Left kidney (tissue), 2 donors: ENCODE data around the gene CCDC178. TPM values are rescaled to one million over a fixed set of nuclear protein-coding genes. Genes with fewer than 3 reads are reported as not detected.
A peak's percentile ranks its signal among the peaks of the same experiment; 100 is the strongest.
"Not testable (repeated sequence)": the region's sequence is repeated elsewhere in the genome, so short reads cannot be mapped to it uniquely, and the experiment has no call there.

ENCODE experiments used
- DNase-seq: peaks from one replicate; pipeline ENCODE4 v3.0.0-alpha.2; 2013
- polyA plus RNA-seq: library from polyadenylated mRNA; unstranded; fragments of 120-200 nt; gene quantifications from one replicate; pipeline ENCODE4 v1.2.1, GENCODE V29; 2013; ENCODE audit not compliant: insufficient read length

Gene CCDC178
- polyA plus RNA-seq, 1 donor, result 1.6 TPM

- DNase-seq, result no peak
Measured at GRCh38 chr18:32998285-32998684, 442.2 kb downstream of the CCDC178 start.

- no peak for DNase-seq
Measured at GRCh38 chr18:32983721-32984120, 456.8 kb downstream of the CCDC178 start.

- DNase-seq, result no peak
Measured at GRCh38 chr18:32980896-32981295, 459.6 kb downstream of the CCDC178 start.

GRCh38 chr18:32975501-32975900, 465.0 kb downstream of the CCDC178 start:
- DNase-seq, result no peak

GRCh38 chr18:32975163-32975436, 465.4 kb downstream of the CCDC178 start:
- DNase-seq, result no peak

GRCh38 chr18:32974421-32975162, 465.9 kb downstream of the CCDC178 start:
- DNase-seq, result peak; percentile 61

- DNase-seq, result no peak
Measured at GRCh38 chr18:32968248-32968647, 472.3 kb downstream of the CCDC178 start.

- no peak for DNase-seq
Measured at GRCh38 chr18:32966141-32966540, 474.4 kb downstream of the CCDC178 start.

GRCh38 chr18:32961538-32961937, 479.0 kb downstream of the CCDC178 start:
- no peak for DNase-seq

- DNase-seq, result no peak
Measured at GRCh38 chr18:32958746-32959145, 481.8 kb downstream of the CCDC178 start.

- DNase-seq, result peak; percentile 11
Measured at GRCh38 chr18:32956591-32957315, 483.8 kb downstream of the CCDC178 start.

GRCh38 chr18:32952318-32952717, 488.2 kb downstream of the CCDC178 start:
- DNase-seq, result not testable (repeated sequence)

GRCh38 chr18:32937597-32937996, 502.9 kb downstream of the CCDC178 start:
- peak; percentile 8 for DNase-seq

- no peak for DNase-seq
Measured at GRCh38 chr18:32937066-32937465, 503.5 kb downstream of the CCDC178 start.

GRCh38 chr18:32934201-32934600, 506.3 kb downstream of the CCDC178 start:
- no peak for DNase-seq

- DNase-seq, result peak; percentile 30
Measured at GRCh38 chr18:32930695-32931301, 509.7 kb downstream of the CCDC178 start.

- no peak for DNase-seq
Measured at GRCh38 chr18:32929213-32929612, 511.3 kb downstream of the CCDC178 start.

- no peak for DNase-seq
Measured at GRCh38 chr18:32922951-32923430, 517.5 kb downstream of the CCDC178 start.

GRCh38 chr18:32920796-32921787, 519.4 kb downstream of the CCDC178 start:
- no peak for DNase-seq

- DNase-seq, result peak; percentile 29
Measured at GRCh38 chr18:32919799-32920198, 520.7 kb downstream of the CCDC178 start.

- no peak for DNase-seq
Measured at GRCh38 chr18:32918692-32919250, 521.8 kb downstream of the CCDC178 start.

GRCh38 chr18:32915516-32915915, 525.0 kb downstream of the CCDC178 start:
- no peak for DNase-seq
